ENCODE results near the gene MMP26. TPM values are rescaled to one million over a fixed set of nuclear protein-coding genes. Genes with fewer than 3 reads are reported as not detected.

Gene MMP26
- polyA plus RNA-seq, 1 donor (not counting 4 experiments of a cell fraction or from before 2014, with no cell fraction given) = not detected

GRCh38 chr11:4700436-4700820, 4.2 kb upstream of the MMP26 start:
- Histone ChIP-seq H3K9me1 (ENCODE audit: control insufficient read depth, extremely low read depth, insufficient read depth, low read length) (no peaks in the 10 kb centered on the region), H3K4me3 (ENCODE audit: control insufficient read depth in 2 of 3, extremely low read depth in 1 of 3, insufficient read depth in 2 of 3, low read depth in 1 of 3, low read length in 3 of 3) (no peak overlapping the region), H3K27ac (ENCODE audit: control insufficient read depth, insufficient read depth, low read length) (no peak overlapping the region), H3K4me2 (ENCODE audit: control insufficient read depth, extremely low read depth, insufficient read depth, low read depth, low read length) (no peak overlapping the region), H3K27me3 (ENCODE audit: control insufficient read depth, extremely low read depth, insufficient read depth, low read length) (no peaks in the 10 kb centered on the region), H3K79me2 (ENCODE audit: control insufficient read depth, insufficient read depth, low read length) (no peaks in the 10 kb centered on the region), H3K9me3 (ENCODE audit: control insufficient read depth, low read depth, low read length) (no peaks in the 10 kb centered on the region), H2AFZ (ENCODE audit: control insufficient read depth, low read length) (no peak overlapping the region), H3K4me1 (ENCODE audit: control insufficient read depth, extremely low read depth, insufficient read depth, low read length) (no peaks in the 10 kb centered on the region), H4K20me1 (ENCODE audit: control insufficient read depth, extremely low read depth, insufficient read depth, low read length) (no peaks in the 10 kb centered on the region), H3K36me3 (ENCODE audit: control insufficient read depth in 2 of 2, extremely low read depth in 1 of 2, insufficient read depth in 2 of 2, low read length in 2 of 2) (no peaks in the 10 kb centered on the region), H3K9ac (ENCODE audit: control insufficient read depth, extremely low read depth, insufficient read depth, low read length) (no peak overlapping the region)
- no peak for DNase-seq (ENCODE audit: low read depth, low spot score)
- dilution Hi-C loops (cut with MboI; ENCODE audit: extremely low pct_ligation_motif_present, low sequenced_read_pairs) = no loop called here
- no peak for FAIRE-seq
- TF ChIP-seq CTCF (optimal IDR thresholded peaks at IDR 0.05 in 1 of 3, IDR thresholded peaks at IDR 0.05 in 1 of 3, conservative IDR thresholded peaks at IDR 0.05 in 1 of 3; ENCODE audit: extremely low read depth in 1 of 3, insufficient read depth in 2 of 3, low read length in 3 of 3) (no peak), EZH2 (IDR thresholded peaks at IDR 0.05; ENCODE audit: low read length) (no peak)

GRCh38 chr11:4704790-4705334, 278 bp downstream of the MMP26 start:
- no peaks in the 10 kb centered on the region for H3K27me3 ChIP-seq (ENCODE audit: control insufficient read depth, extremely low read depth, insufficient read depth, low read length)
- no peak overlapping the region for H3K4me2 ChIP-seq (ENCODE audit: control insufficient read depth, extremely low read depth, insufficient read depth, low read depth, low read length)
- no peaks in the 10 kb centered on the region for H3K9me1 ChIP-seq (ENCODE audit: control insufficient read depth, extremely low read depth, insufficient read depth, low read length)
- no peak overlapping the region for H3K4me3 ChIP-seq (ENCODE audit: control insufficient read depth in 2 of 3, extremely low read depth in 1 of 3, insufficient read depth in 2 of 3, low read depth in 1 of 3, low read length in 3 of 3)
- H3K9ac ChIP-seq (ENCODE audit: control insufficient read depth, extremely low read depth, insufficient read depth, low read length) = no peak overlapping the region
- H4K20me1 ChIP-seq (ENCODE audit: control insufficient read depth, extremely low read depth, insufficient read depth, low read length) = no peaks in the 10 kb centered on the region
- H3K27ac ChIP-seq (ENCODE audit: control insufficient read depth, insufficient read depth, low read length) = no peak overlapping the region
- TF ChIP-seq EZH2 (IDR thresholded peaks at IDR 0.05; ENCODE audit: low read length) (no peak), CTCF (optimal IDR thresholded peaks at IDR 0.05 in 1 of 3, IDR thresholded peaks at IDR 0.05 in 1 of 3, conservative IDR thresholded peaks at IDR 0.05 in 1 of 3; ENCODE audit: extremely low read depth in 1 of 3, insufficient read depth in 2 of 3, low read length in 3 of 3) (no peak)
- no peaks in the 10 kb centered on the region for H3K4me1 ChIP-seq (ENCODE audit: control insufficient read depth, extremely low read depth, insufficient read depth, low read length)
- dilution Hi-C loops (cut with MboI; ENCODE audit: extremely low pct_ligation_motif_present, low sequenced_read_pairs) = no loop called here
- H3K36me3 ChIP-seq (ENCODE audit: control insufficient read depth in 2 of 2, extremely low read depth in 1 of 2, insufficient read depth in 2 of 2, low read length in 2 of 2) = no peaks in the 10 kb centered on the region
- H3K79me2 ChIP-seq (ENCODE audit: control insufficient read depth, insufficient read depth, low read length) = no peaks in the 10 kb centered on the region
- no peak overlapping the region for H2AFZ ChIP-seq (ENCODE audit: control insufficient read depth, low read length)
- DNase-seq (ENCODE audit: low read depth, low spot score) = no peak
- no peaks in the 10 kb centered on the region for H3K9me3 ChIP-seq (ENCODE audit: control insufficient read depth, low read depth, low read length)
- no peak for FAIRE-seq
